H1 (cell line): ENCODE results near the gene RBMS1. TPM values are rescaled to one million over a fixed set of nuclear protein-coding genes. Genes with fewer than 3 reads are reported as not detected.

ENCODE experiments used
- CTCF ChIA-PET: fragments of 300-600 bp; sonication (Branson Sonifier 250); formaldehyde crosslinking; loops from one replicate; lab custom pipeline; 2021; ENCODE audit not compliant: partially characterized antibody; lab: Charles Lee
- POLR2A ChIA-PET: fragments of 300-600 bp; sonication (Branson Sonifier 250); formaldehyde crosslinking; loops from one replicate; lab custom pipeline; 2021; ENCODE audit warnings: inconsistent platforms; ENCODE audit not compliant: partially characterized antibody; lab: Charles Lee
- DNase-seq, 2 experiments: peaks; one replicate each; pipeline versions ENCODE4 v3.0.0 to v3.0.0-alpha.2; 2010 to 2022; ENCODE audit warnings: low spot score in 2 of 2, low read depth in 1 of 2, mixed read lengths in 1 of 2
- FAIRE-seq: peaks from 2 replicates; lab custom pipeline; 2011; peaks lifted over from hg19 to GRCh38; lab: Jason Lieb, UNC
- H2AFZ ChIP-seq: 2 replicates; pipeline ENCODE4 v1.8.1; 2012; ENCODE audit warnings: low read length, inconsistent platforms
- H2AK5ac ChIP-seq: 2 replicates; pipeline ENCODE4 v1.6.1; 2013; ENCODE audit warnings: low read depth, low read length
- H2BK120ac ChIP-seq: replicated peaks from 2 replicates; pipeline ENCODE3; 2013; ENCODE audit warnings: low read depth, low read length, inconsistent platforms
- H2BK12ac ChIP-seq: 2 replicates; pipeline ENCODE4 v1.6.1; 2013; ENCODE audit warnings: low read depth, low read length
- H2BK15ac ChIP-seq: 2 replicates; pipeline ENCODE4 v1.6.1; 2013; ENCODE audit warnings: low read length
- H2BK20ac ChIP-seq: 2 replicates; pipeline ENCODE4 v1.6.1; 2013; ENCODE audit warnings: low read length
- H2BK5ac ChIP-seq: 2 replicates; pipeline ENCODE4 v1.6.1; 2013; ENCODE audit warnings: low read depth, low read length
- H3K14ac ChIP-seq: 2 replicates; pipeline ENCODE4 v1.6.1; 2013; ENCODE audit warnings: inconsistent platforms; ENCODE audit not compliant: insufficient read length
- H3K18ac ChIP-seq: 2 replicates; pipeline ENCODE4 v1.6.1; 2013; ENCODE audit warnings: low read length; ENCODE audit errors: extremely low read depth
- H3K23ac ChIP-seq: 2 replicates; pipeline ENCODE4 v1.6.1; 2013; ENCODE audit warnings: inconsistent platforms; ENCODE audit not compliant: insufficient read length
- H3K23me2 ChIP-seq: 2 replicates; pipeline ENCODE4 v1.6.1; 2013; ENCODE audit warnings: low read depth, low read length
- H3K27ac ChIP-seq: 2 replicates; pipeline ENCODE4 v1.6.1; 2011; ENCODE audit warnings: low read depth, low read length, inconsistent platforms
- H3K27me3 ChIP-seq, 4 experiments: replicated peaks in 1 of 4; 1 replicate in 1 of 4; 2 replicates in 3 of 4; pipeline versions ENCODE4 v1.6.1 to v1.8.1; 2011 to 2013; ENCODE audit warnings: low read length in 3 of 4, mild to moderate bottlenecking in 3 of 4, inconsistent platforms in 2 of 4, mixed read lengths in 2 of 4, moderate library complexity in 1 of 4; ENCODE audit not compliant: control insufficient read depth in 3 of 4, insufficient read depth in 3 of 4; ENCODE audit errors: extremely low read depth in 1 of 4
- H3K36me3 ChIP-seq, 4 experiments: 2 replicates each; pipeline versions ENCODE4 v1.6.1 to v1.8.1; 2011 to 2013; ENCODE audit warnings: mild to moderate bottlenecking in 4 of 4, low read length in 3 of 4, moderate library complexity in 2 of 4, control low read depth in 1 of 4, inconsistent platforms in 1 of 4; ENCODE audit not compliant: insufficient read depth in 4 of 4, control insufficient read depth in 2 of 4
- H3K4ac ChIP-seq: replicated peaks from 2 replicates; pipeline ENCODE3; 2013; ENCODE audit warnings: low read length, low read depth, mixed read lengths, inconsistent platforms; ENCODE audit not compliant: insufficient read length
- H3K4me1 ChIP-seq, 4 experiments: replicated peaks in 1 of 4; 1 replicate in 1 of 4; 2 replicates in 3 of 4; pipeline versions ENCODE4 v1.6.1 to v1.8.1; 2011 to 2013; ENCODE audit warnings: low read length in 3 of 4, inconsistent platforms in 2 of 4, mixed read lengths in 1 of 4; ENCODE audit not compliant: insufficient read depth in 4 of 4, control insufficient read depth in 3 of 4
- H3K4me2 ChIP-seq, 2 experiments: 2 replicates each; pipeline versions ENCODE4 v1.6.1 to v1.8.1; 2011 to 2013; ENCODE audit warnings: low read depth in 2 of 2, low read length in 2 of 2, control low read depth in 1 of 2, inconsistent platforms in 1 of 2, mild to moderate bottlenecking in 1 of 2; ENCODE audit not compliant: insufficient read depth in 1 of 2
- H3K4me3 ChIP-seq, 4 experiments: fragments of 200-600, 300-600 bp in 1 of 4; sonication (generic), shearing (Covaris generic), sonication (Bioruptor Twin) in 1 of 4; 2 replicates each; pipeline versions ENCODE4 v1.5.1 to v1.8.1; 2011 to 2016; ENCODE audit warnings: low read length in 4 of 4, low read depth in 3 of 4, control low read depth in 2 of 4, inconsistent platforms in 2 of 4, mild to moderate bottlenecking in 2 of 4, mixed read lengths in 1 of 4, moderate library complexity in 1 of 4; ENCODE audit not compliant: insufficient read depth in 2 of 4; ENCODE audit errors: extremely low read depth in 1 of 4
- H3K56ac ChIP-seq: replicated peaks from 2 replicates; pipeline ENCODE3; 2013; ENCODE audit warnings: low read depth, mild to moderate bottlenecking, mixed read lengths, low read length, inconsistent platforms; ENCODE audit not compliant: insufficient read length
- H3K79me1 ChIP-seq: 2 replicates; pipeline ENCODE4 v1.6.1; 2013; ENCODE audit warnings: low read depth, low read length, control low read depth
- H3K79me2 ChIP-seq, 2 experiments: 2 replicates each; pipeline versions ENCODE4 v1.6.1 to v1.8.1; 2012 to 2013; ENCODE audit warnings: low read length in 2 of 2, mild to moderate bottlenecking in 2 of 2, inconsistent platforms in 1 of 2; ENCODE audit not compliant: insufficient read depth in 2 of 2, control insufficient read depth in 1 of 2
- H3K9ac ChIP-seq, 4 experiments: replicated peaks in 1 of 4; 1 replicate in 1 of 4; 2 replicates in 3 of 4; pipeline versions ENCODE4 v1.6.1 to v1.8.1; 2011 to 2013; ENCODE audit warnings: low read depth in 3 of 4, low read length in 3 of 4, control low read depth in 2 of 4, mild to moderate bottlenecking in 2 of 4, moderate library complexity in 2 of 4, inconsistent platforms in 1 of 4; ENCODE audit errors: extremely low read depth in 1 of 4
- H3K9me3 ChIP-seq, 2 experiments: 2 replicates each; pipeline versions ENCODE4 v1.6.1 to v1.8.1; 2012 to 2013; ENCODE audit warnings: mild to moderate bottlenecking in 2 of 2, moderate library complexity in 2 of 2, control low read depth in 1 of 2, inconsistent platforms in 1 of 2, low read depth in 1 of 2, low read length in 1 of 2, mixed read lengths in 1 of 2; ENCODE audit not compliant: insufficient read depth in 2 of 2
- H4K20me1 ChIP-seq, 2 experiments: replicated peaks in 1 of 2; 2 replicates each; pipeline versions ENCODE3 to v1.8.1; 2011 to 2013; ENCODE audit warnings: inconsistent platforms in 2 of 2, low read length in 2 of 2, mild to moderate bottlenecking in 1 of 2; ENCODE audit not compliant: insufficient read depth in 2 of 2, control insufficient read depth in 1 of 2
- H4K5ac ChIP-seq: 2 replicates; pipeline ENCODE4 v1.6.1; 2013; ENCODE audit warnings: low read length, low read depth, mixed read lengths, inconsistent platforms; ENCODE audit not compliant: insufficient read length
- H4K8ac ChIP-seq: 2 replicates; pipeline ENCODE4 v1.8.0; 2013; ENCODE audit warnings: mild to moderate bottlenecking, moderate library complexity, low read length, inconsistent platforms; ENCODE audit not compliant: insufficient read depth; ENCODE audit errors: extremely low read depth
- H4K91ac ChIP-seq: replicated peaks from 2 replicates; pipeline ENCODE3; 2013; ENCODE audit warnings: low read length, mixed read lengths, inconsistent platforms; ENCODE audit not compliant: insufficient read length
- ATF3 ChIP-seq: IDR thresholded peaks from 2 replicates; pipeline ENCODE4 v1.6.1; 2011; ENCODE audit warnings: low read depth, mild to moderate bottlenecking, low read length; ENCODE audit not compliant: insufficient read depth
- CHD1 ChIP-seq: IDR thresholded peaks from 2 replicates; pipeline ENCODE4 v1.6.1; 2012; ENCODE audit warnings: low read depth, low read length, improper control_type of control experiment
- EZH2 ChIP-seq: fragments of 200-600 bp; sonication (generic); IDR thresholded peaks from 2 replicates; pipeline ENCODE4 v1.7.1; 2012; ENCODE audit warnings: low read depth, mild to moderate bottlenecking, moderate library complexity, low read length, inconsistent platforms; ENCODE audit not compliant: severe bottlenecking
- GABPA ChIP-seq: IDR thresholded peaks from 2 replicates; pipeline ENCODE4 v1.6.1; 2011; ENCODE audit warnings: mild to moderate bottlenecking, low read length, moderate library complexity, borderline replicate concordance; ENCODE audit not compliant: insufficient read depth
- RXRA ChIP-seq: IDR thresholded peaks from 2 replicates; pipeline ENCODE4 v1.6.1; 2011; ENCODE audit warnings: low read depth, mild to moderate bottlenecking, low read length, moderate library complexity; ENCODE audit not compliant: insufficient read depth
- TAF1 ChIP-seq: IDR thresholded peaks from 2 replicates; pipeline ENCODE4 v1.6.1; 2011; ENCODE audit warnings: mild to moderate bottlenecking, low read depth, low read length
- WGBS, 2 experiments: shearing (Covaris generic) in 1 of 2; methylation state at CpG; one replicate each; pipeline versions ENCODE4 v1.1.6 to v1.1.7; 2013 to 2015; ENCODE audit warnings: low lambda C conversion rate in 2 of 2, mixed read lengths in 2 of 2, inconsistent platforms in 1 of 2, low coverage in 1 of 2, missing lambda C conversion rate in 1 of 2; ENCODE audit not compliant: insufficient replicate concordance in 2 of 2, insufficient coverage in 1 of 2, insufficient read length in 1 of 2; ENCODE audit errors: extremely low coverage in 1 of 2, missing lambda C conversion rate in 1 of 2; 5-methylcytosine and 5-hydroxymethylcytosine counted together
- polyA plus RNA-seq, 7 experiments: library from polyadenylated mRNA; depleted of rRNA in 3 of 7; stranded (reverse) in 5 of 7; unstranded in 2 of 7; fragments of >200 nt in 5 of 7; fragments of 200-250 nt in 2 of 7; gene quantifications; 1 replicate in 5 of 7; 2 replicates in 1 of 7; 4 replicates in 1 of 7; pipeline versions ENCODE4 v1.2.1 to v1.2.3, GENCODE V29; 2011 to 2013; ENCODE audit warnings: missing spikeins in 2 of 7, mixed read lengths in 2 of 7
- total RNA-seq: library from RNA; stranded (reverse); fragmentation: NEBNext Ultra II Directional; extraction: Animal tissue kit (Norgen Biotek cat#: 25700); gene quantifications from 2 replicates; pipeline ENCODE4 v1.2.1, GENCODE V29; 2021

Gene RBMS1
- total and polyA plus RNA-seq, 2 of the 8 experiments (the other 6 are each of a cell fraction or from before 2014, with no cell fraction given) = 53.7 to 60.0 TPM

GRCh38 chr2:160224507-160224906, 269.1 kb downstream of the RBMS1 start:
- H3K18ac ChIP-seq = no peak overlapping the region
- H2BK15ac ChIP-seq = no peak overlapping the region
- H2BK20ac ChIP-seq = no peak overlapping the region
- H3K4me1 ChIP-seq = peaks cover 0 to 5% (median 5%) of the 10 kb centered on the region in 4 experiments; a peak in 3 of 7 replicates
- H3K56ac ChIP-seq = no peak overlapping the region
- no peak overlapping the region for H3K4ac ChIP-seq
- H3K27ac ChIP-seq = no peak overlapping the region
- H3K9me3 ChIP-seq = no peaks in the 10 kb centered on the region
- TF ChIP-seq RXRA = no peak
- no peak for TF ChIP-seq TAF1
- TF ChIP-seq CHD1 = no peak
- TF ChIP-seq ATF3 = no peak
- no peak for TF ChIP-seq EZH2
- TF ChIP-seq GABPA = no peak
- TF ChIP-seq, all 59 proteins: peak for 0
- FAIRE-seq = no peak
- Histone ChIP-seq H3K9ac (no peak overlapping the region), H4K20me1 (no peaks in the 10 kb centered on the region), H2AFZ (no peak overlapping the region), H4K91ac (no peak overlapping the region), H3K14ac (no peak overlapping the region), H3K79me1 (no peaks in the 10 kb centered on the region), H4K5ac (no peak overlapping the region), H3K23ac (no peak overlapping the region), H3K27me3 (no peaks in the 10 kb centered on the region), H3K79me2 (no peaks in the 10 kb centered on the region), H3K23me2 (no peaks in the 10 kb centered on the region), H3K4me3 (no peak overlapping the region), H3K36me3 (no peaks in the 10 kb centered on the region), H2AK5ac (no peak overlapping the region), H4K8ac (no peak overlapping the region), H2BK12ac (no peak overlapping the region), H3K4me2 (no peak overlapping the region), H2BK120ac (no peak overlapping the region), H2BK5ac (no peak overlapping the region)
- ChIA-PET CTCF (interaction anchor here (1.3 to 5.3 kb wide), 2 partner anchors 10 to 15 kb away, joined by 4 to 23 read pairs; no protein-coding TSS in a partner anchor), POLR2A (no interaction called here)
- 84% methylated on average over 3 of the region's 3 CpGs; no CpG with 5 or more reads in 1 of the 2 experiments for WGBS, 2 experiments
- no peak for DNase-seq
